Measurements from ENCODE around the gene TMEM9. TPM values are rescaled to one million over a fixed set of nuclear protein-coding genes. Genes with fewer than 3 reads are reported as not detected.

The TMEM9 gene
- total RNA-seq, 1 experiment from 2014 or later, result 435 TPM

- DNase-seq (no peak), ATAC-seq (no peak)
- no peaks in the 10 kb centered on the region for H3K9me2 ChIP-seq (replicated peaks; ENCODE audit: low read length)
- no peaks in the 10 kb centered on the region for H3K79me2 ChIP-seq (ENCODE audit: low read length)
- H4K20me1 ChIP-seq (ENCODE audit: low read length), result no peaks in the 10 kb centered on the region
- H3K36me3 ChIP-seq (ENCODE audit: low read depth, low read length), result no peaks in the 10 kb centered on the region
- no peaks in the 10 kb centered on the region for H3K9me3 ChIP-seq (ENCODE audit: low read length)
- no peak overlapping the region for H2AFZ ChIP-seq (ENCODE audit: low read length)
- no peak overlapping the region for H3K27ac ChIP-seq (ENCODE audit: low read length)
- TF ChIP-seq CTCF (conservative IDR thresholded peaks at IDR 0.05; ENCODE audit: low read depth, low read length), result no peak
- no peak for TF ChIP-seq EZH2phosphoT487 (IDR thresholded peaks at IDR 0.05; ENCODE audit: borderline replicate concordance, low read length)
- no peak for TF ChIP-seq EZH2 (IDR thresholded peaks at IDR 0.05; ENCODE audit: low read length, unreplicated experiment)
- no TSS peak for BruUV-seq (replicated peaks)
- intact Hi-C loops (cut with micrococcal nuclease), result no loop called here
- no peak overlapping the region for H3K4me2 ChIP-seq (ENCODE audit: low read length)
- CTCF ChIA-PET, result no interaction called here
- H3K27me3 ChIP-seq (ENCODE audit: low read length), result no peaks in the 10 kb centered on the region
- H3K4me1 ChIP-seq (ENCODE audit: insufficient read depth, low read length), result peaks cover 17% of the 10 kb centered on the region
- no peak overlapping the region for H3K9ac ChIP-seq (ENCODE audit: low read length)
- H3K4me3 ChIP-seq (ENCODE audit: low read length), result no peak overlapping the region
- H3F3A ChIP-seq (ENCODE audit: low read length, unreplicated experiment), result no peaks in the 10 kb centered on the region
- POLR2A ChIA-PET (ENCODE audit: unreplicated experiment), result no interaction called here
These were observed 39.8 kb upstream of the TMEM9 start for GRCh38 chr1:201194046-201194445.

GRCh38 chr1:201192261-201192788, 38.1 kb upstream of the TMEM9 start:
- intact Hi-C loops (cut with micrococcal nuclease), result no loop called here
- ChIA-PET POLR2A (ENCODE audit: unreplicated experiment) (interaction anchor here (0.8 kb wide), 1 partner anchor 75 kb away, joined by 4 read pairs; no protein-coding TSS in a partner anchor), CTCF (interaction anchor here (0.6 to 0.7 kb wide), 3 partner anchors 22 to 73 kb away, joined by 3 to 5 read pairs (median 3); no protein-coding TSS in a partner anchor)
- ATAC-seq (no peak), DNase-seq (no peak)
- no peak overlapping the region for H3K4me2 ChIP-seq (ENCODE audit: low read length)
- H4K20me1 ChIP-seq (ENCODE audit: low read length), result no peaks in the 10 kb centered on the region
- peaks cover 17% of the 10 kb centered on the region for H3K4me1 ChIP-seq (ENCODE audit: insufficient read depth, low read length)
- H3K27ac ChIP-seq (ENCODE audit: low read length), result no peak overlapping the region
- no peaks in the 10 kb centered on the region for H3K36me3 ChIP-seq (ENCODE audit: low read depth, low read length)
- H3K79me2 ChIP-seq (ENCODE audit: low read length), result no peaks in the 10 kb centered on the region
- H2AFZ ChIP-seq (ENCODE audit: low read length), result no peak overlapping the region
- no peak overlapping the region for H3K4me3 ChIP-seq (ENCODE audit: low read length)
- no peaks in the 10 kb centered on the region for H3F3A ChIP-seq (ENCODE audit: low read length, unreplicated experiment)
- TF ChIP-seq EZH2phosphoT487 (IDR thresholded peaks at IDR 0.05; ENCODE audit: borderline replicate concordance, low read length) (no peak), EZH2 (IDR thresholded peaks at IDR 0.05; ENCODE audit: low read length, unreplicated experiment) (no peak), CTCF (conservative IDR thresholded peaks at IDR 0.05; ENCODE audit: low read depth, low read length) (no peak)
- BruUV-seq (replicated peaks), result no TSS peak
- no peaks in the 10 kb centered on the region for H3K9me2 ChIP-seq (replicated peaks; ENCODE audit: low read length)
- no peaks in the 10 kb centered on the region for H3K27me3 ChIP-seq (ENCODE audit: low read length)
- H3K9me3 ChIP-seq (ENCODE audit: low read length), result no peaks in the 10 kb centered on the region
- H3K9ac ChIP-seq (ENCODE audit: low read length), result no peak overlapping the region

- ChIA-PET CTCF (interaction anchor here (0.6 to 0.7 kb wide), 4 partner anchors 21 to 1516 kb away, joined by 3 to 5 read pairs (median 3); no protein-coding TSS in a partner anchor), POLR2A (ENCODE audit: unreplicated experiment) (interaction anchor here (0.6 to 0.9 kb wide), 2 partner anchors 37 to 177 kb away, joined by 5 to 14 read pairs; partner anchors contain the start of gene TMEM9)
- BruUV-seq (replicated peaks), result no TSS peak
- no peaks in the 10 kb centered on the region for H3K36me3 ChIP-seq (ENCODE audit: low read depth, low read length)
- intact Hi-C loops (cut with micrococcal nuclease), result no loop called here
- no peaks in the 10 kb centered on the region for H3F3A ChIP-seq (ENCODE audit: low read length, unreplicated experiment)
- no peak for TF ChIP-seq EZH2 (IDR thresholded peaks at IDR 0.05; ENCODE audit: low read length, unreplicated experiment)
- TF ChIP-seq EZH2phosphoT487 (IDR thresholded peaks at IDR 0.05; ENCODE audit: borderline replicate concordance, low read length), result no peak
- TF ChIP-seq CTCF (conservative IDR thresholded peaks at IDR 0.05; ENCODE audit: low read depth, low read length), result no peak
- peak overlapping the region; percentile 5; the same call in 1 of the 2 replicates for H3K4me2 ChIP-seq (ENCODE audit: low read length)
- no peak overlapping the region for H2AFZ ChIP-seq (ENCODE audit: low read length)
- no peak overlapping the region for H3K4me3 ChIP-seq (ENCODE audit: low read length)
- H3K79me2 ChIP-seq (ENCODE audit: low read length), result no peaks in the 10 kb centered on the region
- no peak overlapping the region for H3K9ac ChIP-seq (ENCODE audit: low read length)
- H3K27me3 ChIP-seq (ENCODE audit: low read length), result no peaks in the 10 kb centered on the region
- H3K4me1 ChIP-seq (ENCODE audit: insufficient read depth, low read length), result peaks cover 17% of the 10 kb centered on the region
- no peaks in the 10 kb centered on the region for H3K9me3 ChIP-seq (ENCODE audit: low read length)
- no peaks in the 10 kb centered on the region for H4K20me1 ChIP-seq (ENCODE audit: low read length)
- DNase-seq (peak; percentile 99), ATAC-seq (peak; percentile 98)
- H3K9me2 ChIP-seq (replicated peaks; ENCODE audit: low read length), result no peaks in the 10 kb centered on the region
- H3K27ac ChIP-seq (ENCODE audit: low read length), result peak overlapping the region; percentile 1; the same call in 1 of the 2 replicates
These were observed 37.5 kb upstream of the TMEM9 start for GRCh38 chr1:201191653-201192260.
